Thoracic aorta (tissue), 2 donors: ENCODE data around the gene RPL22. TPM values are rescaled to one million over a fixed set of nuclear protein-coding genes. Genes with fewer than 3 reads are reported as not detected.

Source experiments
- ATAC-seq: fragments of 150-250 bp; one replicate; pipeline ENCODE4 v1.8.0; 2017; ENCODE audit warnings: low read depth; ENCODE audit not compliant: insufficient number of reproducible peaks, low FRiP score
- DNase-seq: peaks from one replicate; pipeline ENCODE4 v3.0.0-alpha.2; 2020; ENCODE audit warnings: low spot score
- H3K27ac ChIP-seq, 2 donors: fragments of 200-600 bp; sonication (generic); 1 replicate in 1 of 2; 2 replicates in 1 of 2; pipeline ENCODE4 v1.5.1; 2016; ENCODE audit warnings: mild to moderate bottlenecking in 2 of 2, moderate library complexity in 2 of 2
- H3K27me3 ChIP-seq: fragments of 200-600 bp; sonication (generic); replicated peaks from 2 replicates; pipeline ENCODE4 v1.6.0; 2016; ENCODE audit warnings: mild to moderate bottlenecking; ENCODE audit not compliant: insufficient read depth
- H3K36me3 ChIP-seq: fragments of 200-600 bp; sonication (generic); one replicate; pipeline ENCODE4 v1.5.1; 2016
- H3K4me1 ChIP-seq, 2 donors: fragments of 200-600 bp; sonication (generic); 1 replicate in 1 of 2; 2 replicates in 1 of 2; pipeline versions ENCODE4 v1.5.1 to v1.6.0; 2016; ENCODE audit warnings: low read depth in 2 of 2, mild to moderate bottlenecking in 1 of 2; ENCODE audit not compliant: control insufficient read depth in 1 of 2
- H3K4me3 ChIP-seq: fragments of 200-600 bp; sonication (generic); 2 replicates; pipeline ENCODE4 v1.5.1; 2016; ENCODE audit warnings: mild to moderate bottlenecking
- H3K9me3 ChIP-seq: fragments of 200-600 bp; sonication (generic); 2 replicates; pipeline ENCODE4 v1.5.1; 2016
- total RNA-seq, 2 donors: library from RNA; depleted of rRNA; stranded (reverse); fragments of >200 nt; gene quantifications; one replicate each; pipeline versions ENCODE4 v1.1.0 to v1.2.3, GENCODE V29; 2016
- TF ChIP-seq, protein P1 (sequence below): fragments of 200-600 bp; sonication (generic); IDR thresholded peaks from one replicate; pipeline ENCODE4 v1.5.1; 2019; ENCODE audit warnings: antibody characterized with exemption

The RPL22 gene
- total RNA-seq, 2 donors from 2014 or later: 80.4 to 130 TPM

DNA sequence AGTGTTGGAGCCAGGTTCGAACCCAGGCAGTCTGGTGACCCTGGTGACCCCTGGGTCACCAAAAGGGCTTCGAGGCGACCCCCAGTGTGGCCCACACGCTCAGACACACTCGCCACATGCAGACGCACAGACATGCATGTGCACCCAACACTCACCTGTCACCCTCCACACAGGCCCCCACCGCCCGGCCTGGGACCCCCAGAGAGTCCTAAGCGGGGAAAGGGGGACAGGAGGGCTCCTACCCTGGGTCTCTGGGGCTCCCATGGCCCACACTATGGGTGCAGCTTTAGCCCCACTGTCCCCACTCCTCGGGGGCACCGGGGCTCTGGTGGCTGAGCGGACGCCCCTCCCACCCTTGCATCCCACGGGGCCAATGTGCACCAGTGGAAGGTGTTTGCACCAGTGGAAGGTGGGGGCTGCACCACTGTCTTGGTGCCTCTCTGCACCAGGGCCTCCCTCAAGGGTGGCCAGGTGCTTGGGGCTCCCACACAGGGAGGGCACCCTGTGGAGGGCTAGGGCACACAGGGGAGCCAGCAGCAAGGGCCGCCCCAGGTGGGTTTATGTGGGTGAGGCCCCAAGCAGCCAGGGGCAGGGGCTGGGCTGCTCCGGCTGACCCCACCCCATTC, 29.2 kb downstream of the RPL22 start:
- Histone ChIP-seq H3K36me3 (no peaks in the 10 kb centered on the region), H3K27me3 (no peaks in the 10 kb centered on the region), H3K9me3 (no peaks in the 10 kb centered on the region), H3K4me3 (no peak overlapping the region), H3K4me1 (no peaks in the 10 kb centered on the region), H3K27ac (no peak overlapping the region)
- ATAC-seq: no peak
- TF ChIP-seq, protein P1, sequence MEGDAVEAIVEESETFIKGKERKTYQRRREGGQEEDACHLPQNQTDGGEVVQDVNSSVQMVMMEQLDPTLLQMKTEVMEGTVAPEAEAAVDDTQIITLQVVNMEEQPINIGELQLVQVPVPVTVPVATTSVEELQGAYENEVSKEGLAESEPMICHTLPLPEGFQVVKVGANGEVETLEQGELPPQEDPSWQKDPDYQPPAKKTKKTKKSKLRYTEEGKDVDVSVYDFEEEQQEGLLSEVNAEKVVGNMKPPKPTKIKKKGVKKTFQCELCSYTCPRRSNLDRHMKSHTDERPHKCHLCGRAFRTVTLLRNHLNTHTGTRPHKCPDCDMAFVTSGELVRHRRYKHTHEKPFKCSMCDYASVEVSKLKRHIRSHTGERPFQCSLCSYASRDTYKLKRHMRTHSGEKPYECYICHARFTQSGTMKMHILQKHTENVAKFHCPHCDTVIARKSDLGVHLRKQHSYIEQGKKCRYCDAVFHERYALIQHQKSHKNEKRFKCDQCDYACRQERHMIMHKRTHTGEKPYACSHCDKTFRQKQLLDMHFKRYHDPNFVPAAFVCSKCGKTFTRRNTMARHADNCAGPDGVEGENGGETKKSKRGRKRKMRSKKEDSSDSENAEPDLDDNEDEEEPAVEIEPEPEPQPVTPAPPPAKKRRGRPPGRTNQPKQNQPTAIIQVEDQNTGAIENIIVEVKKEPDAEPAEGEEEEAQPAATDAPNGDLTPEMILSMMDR: no peak
- no peak for DNase-seq

DNA sequence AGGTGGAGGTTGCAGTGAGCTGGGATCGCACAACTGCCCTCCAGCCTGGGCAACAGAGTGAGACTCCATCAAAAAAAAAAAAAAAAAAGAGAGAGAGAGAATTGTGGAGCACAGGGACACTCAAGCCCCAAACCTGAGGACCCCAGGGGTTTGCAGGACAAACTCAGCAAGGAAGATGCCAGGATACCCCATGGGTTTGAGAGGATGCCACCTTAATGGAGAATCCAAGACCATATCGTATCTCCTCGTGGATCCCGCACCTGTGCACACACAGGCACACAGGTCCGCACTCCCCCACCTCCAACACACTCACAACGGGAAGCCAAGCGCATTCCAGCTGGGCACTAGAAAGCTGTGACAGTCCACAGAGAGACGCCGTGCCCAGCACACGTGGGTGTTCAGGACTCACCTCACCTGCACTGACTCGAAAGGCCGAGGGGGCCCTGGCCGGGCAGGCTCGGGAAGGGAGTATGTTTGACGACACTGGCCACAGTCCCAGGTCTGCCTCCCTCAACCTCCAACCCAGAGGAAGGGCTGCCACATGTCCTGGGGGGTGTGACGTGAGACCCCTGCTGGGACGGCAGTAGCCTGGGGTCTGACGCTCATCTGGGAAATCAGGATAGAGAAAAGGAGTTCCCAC, 30.3 kb downstream of the RPL22 start:
- TF ChIP-seq, protein P1: no peak
- Histone ChIP-seq H3K4me1 (no peaks in the 10 kb centered on the region), H3K36me3 (no peaks in the 10 kb centered on the region), H3K27ac (no peak overlapping the region), H3K4me3 (no peak overlapping the region), H3K9me3 (no peaks in the 10 kb centered on the region), H3K27me3 (no peaks in the 10 kb centered on the region)
- DNase-seq: no peak
- no peak for ATAC-seq

DNA sequence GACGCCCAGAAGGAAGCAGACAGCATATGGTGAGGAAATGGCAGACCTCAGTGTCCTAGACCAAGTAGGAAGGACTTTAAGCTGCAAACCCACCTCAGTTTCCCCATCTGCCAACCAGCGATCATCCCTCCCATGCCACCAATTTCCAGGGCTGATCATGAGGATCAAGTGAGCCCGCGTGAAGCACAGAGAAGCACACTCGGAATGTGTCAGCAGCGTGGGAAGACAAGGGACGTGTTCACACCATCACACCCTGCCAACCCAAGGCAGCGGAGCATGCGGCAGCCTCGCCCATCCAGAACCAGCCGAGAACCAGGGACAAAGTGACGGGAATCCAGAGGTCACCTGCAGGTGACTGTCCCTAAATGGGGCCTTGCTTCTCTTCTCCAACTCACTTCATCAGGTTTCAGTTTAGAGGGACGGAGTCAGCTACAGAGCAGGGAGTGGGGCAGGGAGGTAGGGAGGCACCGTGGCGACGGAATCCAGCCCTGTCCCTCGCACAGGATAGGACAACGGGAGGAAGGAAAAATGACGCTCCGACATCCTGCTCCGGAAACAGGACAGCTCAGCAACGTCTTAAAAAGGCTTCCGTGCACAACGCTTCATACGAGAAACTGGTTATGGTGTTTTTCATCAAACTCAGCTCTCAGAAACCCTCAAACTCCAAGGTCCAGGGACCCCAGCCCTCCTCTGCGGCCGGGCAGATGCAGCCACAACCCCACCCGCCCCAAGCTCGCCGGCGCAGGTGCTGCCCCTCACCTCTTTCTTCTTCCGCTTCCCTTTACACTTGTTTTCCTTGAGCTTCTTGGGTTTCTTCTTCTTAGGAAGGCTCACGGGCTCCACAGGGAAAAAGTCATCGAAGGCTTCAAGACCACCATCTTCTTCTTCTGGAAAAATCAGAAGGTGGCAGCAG, 31.7 kb downstream of the RPL22 start:
- Histone ChIP-seq H3K27ac (no peak overlapping the region), H3K27me3 (no peaks in the 10 kb centered on the region), H3K36me3 (no peaks in the 10 kb centered on the region), H3K4me1 (no peaks in the 10 kb centered on the region), H3K9me3 (no peaks in the 10 kb centered on the region), H3K4me3 (no peak overlapping the region)
- DNase-seq (no peak), ATAC-seq (no peak)
- TF ChIP-seq, protein P1: no peak

DNA sequence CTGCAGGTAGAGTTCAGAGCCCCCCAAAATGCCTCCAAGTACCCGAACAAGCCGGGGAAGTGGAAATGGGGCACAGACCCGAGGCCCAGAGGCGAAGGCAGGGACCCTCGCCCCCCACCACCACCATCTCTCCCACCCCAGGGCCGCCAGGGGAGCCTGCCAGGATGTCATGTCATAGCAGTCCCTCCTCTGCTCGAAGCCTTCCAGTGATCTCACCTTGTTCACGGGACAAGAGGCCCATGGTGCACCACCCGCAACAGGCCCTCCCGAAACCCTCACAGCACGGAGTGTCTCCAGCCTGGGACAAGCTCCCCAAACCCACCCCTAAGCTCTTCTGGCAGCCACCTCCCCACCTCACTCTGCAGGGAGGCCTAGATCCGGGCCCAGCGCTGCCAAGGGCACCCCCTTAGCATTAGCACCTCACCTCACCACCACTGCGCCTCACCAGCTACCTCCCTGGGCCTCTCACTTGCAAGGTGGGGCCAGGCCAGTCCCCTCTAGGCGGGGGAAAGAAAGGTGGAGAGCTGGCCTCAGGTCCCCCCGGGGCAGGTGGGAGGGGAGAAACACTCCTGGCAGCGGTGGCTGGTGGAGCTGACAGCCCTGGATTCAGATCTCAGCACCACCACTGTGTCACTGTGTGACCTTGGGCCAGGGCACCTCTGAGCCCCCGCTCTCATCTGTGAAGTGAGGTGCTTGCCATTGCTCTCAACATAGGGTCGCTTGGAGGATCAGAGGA, 32.6 kb downstream of the RPL22 start:
- H3K36me3 ChIP-seq: no peaks in the 10 kb centered on the region
- no peak overlapping the region for H3K27ac ChIP-seq
- H3K4me3 ChIP-seq: no peak overlapping the region
- no peak for ATAC-seq
- no peaks in the 10 kb centered on the region for H3K27me3 ChIP-seq
- TF ChIP-seq, protein P1: no peak
- H3K4me1 ChIP-seq: no peaks in the 10 kb centered on the region
- no peak for DNase-seq
- H3K9me3 ChIP-seq: no peaks in the 10 kb centered on the region
